Midbrain (tissue), 1 donor: ENCODE measurements around the gene KIRREL3.
"Not testable (repeated sequence)": the region's sequence is repeated elsewhere in the genome, so short reads cannot be mapped to it uniquely, and the experiment has no call there.

ENCODE experiments used
- DNase-seq: peaks from one replicate; lab custom pipeline; 2025; lab: John Stamatoyannopoulos, UW

The KIRREL3 gene

GRCh38 chr11:126378763-126379162, 621.8 kb downstream of the KIRREL3 start:
- DNase-seq, result no peak

- DNase-seq, result no peak
Observed at GRCh38 chr11:126375726-126376125, 624.8 kb downstream of the KIRREL3 start.

GRCh38 chr11:126374562-126375300, 625.8 kb downstream of the KIRREL3 start:
- DNase-seq, result not testable (repeated sequence)

- DNase-seq, result not testable (repeated sequence)
Observed at GRCh38 chr11:126373389-126374066, 627.0 kb downstream of the KIRREL3 start.
